ENCODE measurements around the gene DDX27. TPM values are rescaled to one million over a fixed set of nuclear protein-coding genes. Genes with fewer than 3 reads are reported as not detected.

DDX27 gene
- total and polyA plus RNA-seq, 9 of the 15 experiments (the other 6 are each of a cell fraction or from before 2014, with no cell fraction given), result 17.9 to 79.3 (median 57.0) TPM

- TF ChIP-seq ZBTB11 (CRISPR knock-in tag; IDR thresholded peaks at IDR 0.05), result 0 out of 6 replicates have a peak, but pooled peaks of 1 of the 3 experiments have one; percentile 13
- TF ChIP-seq THRAP3 (IDR thresholded peaks at IDR 0.05; ENCODE audit: borderline replicate concordance), result no peak; the same call in 1 of the 2 replicates
- TF ChIP-seq HDAC1 (IDR thresholded peaks at IDR 0.05), result peak in 1 of 2 experiments; percentile 87; a peak in 2 of 4 replicates
- TF ChIP-seq ARID4B (CRISPR knock-in tag; IDR thresholded peaks at IDR 0.05), result peak; percentile 77; the same call in 1 of the 2 replicates
- TF ChIP-seq TFAP4 (CRISPR knock-in tag; IDR thresholded peaks at IDR 0.05; ENCODE audit: borderline replicate concordance), result peak; percentile 70
- 0 out of 2 replicates have a peak, but pooled peaks have one; percentile 27 for TF ChIP-seq NFATC3 (IDR thresholded peaks at IDR 0.05)
- peak; percentile 44; the same call in 1 of the 2 replicates for TF ChIP-seq MYC (IDR thresholded peaks at IDR 0.05; ENCODE audit: low read depth, low read length)
- no peak for TF ChIP-seq MYC (CRISPR knock-in tag; IDR thresholded peaks at IDR 0.05; ENCODE audit: borderline replicate concordance, low read depth)
- TF ChIP-seq NR4A1 (CRISPR knock-in tag; IDR thresholded peaks at IDR 0.05), result no peak
- TF ChIP-seq NR4A1 (tag; IDR thresholded peaks at IDR 0.05), result no peak
Measured at GRCh38 chr20:49281059-49281912, 62.1 kb downstream of the DDX27 start (continued).
